Ammon's horn (tissue), 1 donor: ENCODE results near the gene SVIL.
"Not testable (repeated sequence)": the region's sequence is repeated elsewhere in the genome, so short reads cannot be mapped to it uniquely, and the experiment has no call there.

ENCODE experiments used
- DNase-seq: peaks from one replicate; pipeline ENCODE4 v3.0.0-alpha.2; 2016; ENCODE audit warnings: low spot score

Gene SVIL

DNA sequence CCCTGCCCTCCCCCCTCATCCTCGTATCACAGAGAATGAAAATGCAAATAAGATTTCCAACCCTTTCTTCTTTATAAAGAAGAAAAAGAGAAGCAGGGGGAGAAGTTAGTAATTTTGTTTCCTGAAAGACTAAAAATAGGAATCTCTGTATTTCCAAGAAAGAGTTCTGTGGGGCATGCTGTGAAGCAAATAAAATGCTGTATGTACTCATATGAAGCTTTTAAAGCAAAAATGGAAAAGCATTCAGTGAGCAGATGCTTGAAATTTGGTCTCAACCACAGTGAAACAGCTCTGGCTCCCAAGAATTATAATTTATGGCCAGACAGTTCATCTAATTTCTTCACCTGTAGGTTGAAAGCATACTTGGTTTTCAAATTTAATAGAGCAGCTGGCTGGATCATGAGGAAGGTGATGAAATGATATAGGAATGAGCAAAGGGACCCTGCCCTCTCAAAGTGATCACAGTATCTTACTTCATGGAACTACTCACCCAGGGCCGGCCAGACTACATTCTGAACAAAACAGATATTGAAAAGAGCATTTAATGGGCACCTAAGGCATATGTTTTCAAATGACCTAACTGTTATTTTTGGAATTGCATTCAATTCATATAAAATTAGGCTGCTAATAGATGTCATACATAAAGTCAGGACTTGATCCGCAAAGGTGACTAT, 31.4 kb downstream of the SVIL start:
- no peak for DNase-seq

DNA sequence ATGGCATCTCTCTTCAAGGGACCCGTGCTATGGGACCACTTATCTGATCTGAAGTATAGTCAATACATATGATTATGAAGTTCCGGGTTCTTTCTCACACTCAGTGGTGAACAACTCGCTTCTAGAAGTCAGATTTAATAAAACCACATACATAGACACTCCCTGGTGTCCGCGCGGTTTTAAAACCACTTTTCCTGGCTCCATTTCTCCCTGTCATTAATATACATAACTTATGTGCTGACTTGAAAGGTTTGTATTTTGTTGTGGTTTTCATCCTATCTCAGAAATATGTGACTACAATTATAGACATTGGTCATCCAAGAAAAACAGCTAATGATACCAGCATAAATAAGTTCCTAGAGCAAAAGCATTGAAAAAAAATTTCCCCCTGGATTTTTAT, 34.0 kb downstream of the SVIL start:
- no peak for DNase-seq

DNA sequence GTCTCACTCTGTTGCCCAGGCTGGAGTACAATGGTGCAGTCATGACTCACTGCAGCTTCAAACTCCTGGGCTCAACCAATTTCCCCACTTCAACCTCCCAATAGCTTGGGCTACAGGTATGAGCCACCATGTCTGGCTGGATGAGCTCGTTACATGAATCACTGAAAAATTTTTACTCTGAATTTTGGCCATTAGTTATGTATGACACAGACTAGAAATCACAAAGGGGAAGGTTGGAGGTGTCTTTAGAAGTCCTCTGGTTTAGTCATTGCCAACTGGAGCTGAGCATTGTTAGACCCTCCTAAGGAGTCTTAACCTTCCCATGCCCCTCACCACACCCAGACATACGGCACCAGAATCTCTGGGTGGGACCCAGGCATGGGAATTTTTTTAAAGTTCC, 34.7 kb downstream of the SVIL start:
- DNase-seq, result no peak

DNA sequence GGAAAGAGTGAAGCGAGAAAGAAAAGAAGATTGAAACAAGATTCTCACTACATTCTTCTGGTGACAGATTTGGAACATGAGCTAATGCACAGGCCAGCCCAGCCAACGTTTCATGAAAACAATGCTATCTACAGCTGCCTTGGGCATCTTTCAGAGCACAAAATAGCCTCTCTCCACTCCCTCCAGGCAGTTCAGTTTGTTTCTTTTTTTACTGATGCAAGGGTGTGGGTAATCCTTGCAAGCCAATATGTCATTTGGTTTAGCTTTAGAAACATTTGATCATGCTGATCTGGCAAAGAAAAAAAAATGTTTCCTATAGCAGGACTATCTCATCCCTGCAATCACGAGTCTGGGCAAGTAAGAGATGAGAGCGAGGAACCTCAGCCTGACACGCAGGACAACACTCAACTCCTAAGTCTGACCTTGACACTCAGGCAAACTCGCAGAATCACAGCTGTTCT, 35.9 kb downstream of the SVIL start:
- no peak for DNase-seq

DNA sequence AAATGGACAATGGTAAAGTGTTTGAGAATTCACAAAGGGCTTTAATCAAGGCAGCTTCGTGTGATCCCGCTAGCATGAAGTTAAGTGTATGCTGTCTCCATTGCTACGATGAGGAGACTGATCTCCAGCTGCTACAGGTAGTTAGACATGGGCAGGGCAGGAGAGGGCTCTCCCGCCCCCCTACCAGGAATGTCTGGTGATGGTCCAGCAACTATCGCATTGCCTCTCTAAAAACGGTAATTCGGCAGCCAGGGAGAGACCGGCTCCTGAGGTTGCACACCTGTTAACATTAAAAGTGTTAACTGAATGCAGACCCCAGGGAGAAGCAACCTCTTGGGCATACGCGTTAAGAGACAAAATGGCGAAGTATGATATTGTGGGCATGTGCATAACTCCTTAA, 37.9 kb downstream of the SVIL start:
- no peak for DNase-seq

DNA sequence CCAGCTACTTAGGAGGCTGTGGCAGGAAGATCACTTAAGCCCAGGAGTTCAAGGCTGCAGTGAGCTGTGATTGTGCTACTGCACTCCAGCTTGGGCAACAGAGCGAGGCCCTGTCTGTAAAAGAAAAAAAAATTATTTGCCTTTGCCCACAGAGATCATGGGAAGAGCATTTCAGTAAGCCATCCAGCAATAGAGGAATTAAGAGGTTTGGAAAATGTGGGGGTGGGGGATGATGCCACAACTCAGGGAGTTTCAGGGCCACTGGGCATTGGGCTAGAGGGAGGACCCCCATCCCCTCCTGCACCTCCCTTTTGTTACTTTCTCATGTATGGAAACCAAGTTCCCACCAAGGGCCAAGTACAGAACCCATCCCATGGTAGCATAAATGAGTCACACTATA, 38.4 kb downstream of the SVIL start:
- no peak for DNase-seq

DNA sequence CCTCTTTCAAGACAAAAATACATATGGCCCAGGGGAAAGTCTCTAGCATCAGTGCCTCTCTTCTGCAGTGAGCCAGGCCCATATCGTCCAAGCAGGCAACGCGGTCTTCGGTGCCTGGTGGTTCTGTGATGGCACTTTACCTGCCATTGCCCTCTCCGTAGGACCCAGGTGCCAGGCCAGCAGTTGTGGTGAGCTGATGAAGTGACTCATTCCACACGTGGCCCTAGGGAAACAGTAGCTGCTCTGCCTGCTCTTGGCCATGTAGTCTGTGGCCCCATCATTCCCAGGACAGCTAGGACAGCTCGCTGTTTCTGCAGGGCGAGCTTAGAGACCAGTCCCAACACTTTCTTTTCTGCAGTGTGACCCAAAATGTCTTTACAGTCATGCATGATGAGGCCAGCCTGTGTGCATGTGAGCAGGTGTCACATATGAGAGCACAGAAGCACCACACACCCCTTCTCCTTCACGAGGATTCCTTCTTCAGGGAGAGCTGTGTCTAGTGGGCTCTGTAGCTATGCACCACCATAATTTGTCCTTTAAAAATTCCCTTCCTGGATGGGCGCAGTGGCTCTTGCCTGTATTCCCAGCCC, 39.0 kb downstream of the SVIL start:
- DNase-seq, result no peak

DNA sequence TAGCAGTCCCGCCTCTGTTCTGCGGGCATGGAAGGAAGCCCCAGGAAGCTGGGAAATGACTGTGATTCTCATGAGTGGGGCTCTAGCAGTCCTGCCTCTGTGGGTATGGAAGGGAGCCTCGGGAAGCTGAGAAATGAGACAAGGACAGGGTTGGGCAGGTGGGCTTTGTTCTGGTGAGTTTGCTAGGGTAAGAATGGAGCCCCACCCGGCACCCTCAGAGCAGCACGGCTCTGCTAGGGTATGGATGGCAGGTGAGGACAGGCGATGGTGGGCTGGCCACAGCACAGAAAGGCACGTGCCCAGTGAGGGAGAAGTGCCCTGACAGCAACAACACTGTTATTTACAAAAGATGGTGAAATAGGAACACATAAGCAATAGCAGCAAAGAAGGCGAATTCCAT, 39.6 kb downstream of the SVIL start:
- no peak for DNase-seq

DNA sequence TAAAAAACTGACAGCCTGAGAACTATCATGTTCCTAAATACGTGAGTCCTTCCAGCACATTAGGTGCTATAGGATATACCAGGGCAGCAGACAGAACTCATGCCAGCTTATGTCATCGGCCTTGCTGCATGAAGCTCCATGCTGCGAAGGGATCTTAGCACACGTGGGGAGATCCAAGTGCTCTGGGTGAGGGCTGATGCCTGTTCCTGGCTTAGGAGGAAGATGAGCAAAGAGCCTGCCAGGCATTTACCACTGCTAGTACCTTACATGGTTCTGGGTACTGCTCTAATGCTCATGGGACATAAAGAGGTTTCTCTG, 43.2 kb downstream of the SVIL start:
- DNase-seq, result no peak

DNA sequence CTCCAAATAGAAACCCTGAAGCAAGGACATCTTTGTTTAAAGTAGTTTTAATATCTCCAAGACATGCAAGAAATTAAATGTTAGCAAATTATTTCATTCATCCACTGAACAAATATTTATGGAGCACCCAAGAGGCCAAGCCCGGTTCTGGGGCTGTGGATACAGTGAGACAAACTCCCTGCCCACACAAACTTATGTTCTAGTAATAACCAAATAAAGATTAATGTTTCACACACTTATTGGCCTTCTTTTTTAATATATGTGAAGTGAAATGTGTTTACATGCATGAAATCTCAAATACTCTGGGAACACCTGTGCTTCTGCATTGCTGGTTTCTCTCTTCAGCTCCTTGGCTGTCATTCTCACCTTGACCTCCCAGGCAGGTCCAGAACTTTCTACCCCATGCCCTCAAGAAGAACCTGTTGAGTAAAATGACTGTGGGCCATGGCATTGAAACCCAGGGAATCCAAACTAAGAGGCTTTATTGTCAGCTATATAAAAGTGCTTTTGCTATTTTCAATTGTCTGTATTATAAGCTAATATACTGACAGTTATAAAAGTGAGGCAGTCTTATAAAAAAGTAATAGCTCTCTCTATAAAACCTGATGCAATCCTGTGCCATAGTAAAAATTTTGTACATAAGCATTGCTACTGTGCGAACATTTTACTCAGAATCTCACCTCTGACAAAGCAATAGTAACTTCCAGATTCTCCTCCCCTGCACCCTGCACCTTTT, 43.7 kb downstream of the SVIL start:
- no peak for DNase-seq

DNA sequence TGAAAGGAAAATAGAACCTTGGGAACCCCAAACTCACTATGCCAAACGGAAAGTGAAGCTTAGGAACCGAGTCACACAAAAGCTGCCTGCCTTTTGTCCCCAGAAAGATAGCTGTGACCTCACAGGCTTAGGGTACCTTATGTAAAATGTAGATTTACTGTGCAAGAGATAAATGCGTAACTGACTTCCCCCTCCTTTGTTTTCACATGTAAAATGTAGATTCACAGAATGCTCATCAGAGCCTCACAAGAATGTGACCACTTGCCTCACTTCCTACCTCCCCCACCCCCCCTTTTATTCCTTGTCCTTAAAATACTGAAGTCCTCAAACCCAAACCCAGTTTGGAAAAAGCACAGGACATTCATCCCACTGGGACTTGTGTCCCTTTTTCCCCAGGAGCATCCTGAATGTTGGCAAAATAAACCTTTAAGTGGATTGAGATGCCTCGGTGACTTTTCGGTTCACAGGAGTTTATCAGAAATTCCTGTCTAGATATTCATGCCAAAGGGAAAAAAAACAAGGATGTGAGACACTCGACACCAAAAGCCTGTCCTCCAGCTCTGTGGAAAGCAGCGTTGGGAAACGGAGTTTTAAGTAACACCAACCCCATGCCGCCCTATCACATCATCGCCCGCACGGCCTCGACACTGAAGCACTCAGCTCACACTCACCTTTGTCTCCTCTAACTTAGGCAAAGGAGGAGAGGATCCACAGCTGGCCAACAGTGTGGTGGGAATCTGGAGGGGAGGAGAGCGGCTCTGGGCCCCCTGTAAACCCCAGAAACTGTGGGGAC, 45.9 kb downstream of the SVIL start:
- no peak for DNase-seq

DNA sequence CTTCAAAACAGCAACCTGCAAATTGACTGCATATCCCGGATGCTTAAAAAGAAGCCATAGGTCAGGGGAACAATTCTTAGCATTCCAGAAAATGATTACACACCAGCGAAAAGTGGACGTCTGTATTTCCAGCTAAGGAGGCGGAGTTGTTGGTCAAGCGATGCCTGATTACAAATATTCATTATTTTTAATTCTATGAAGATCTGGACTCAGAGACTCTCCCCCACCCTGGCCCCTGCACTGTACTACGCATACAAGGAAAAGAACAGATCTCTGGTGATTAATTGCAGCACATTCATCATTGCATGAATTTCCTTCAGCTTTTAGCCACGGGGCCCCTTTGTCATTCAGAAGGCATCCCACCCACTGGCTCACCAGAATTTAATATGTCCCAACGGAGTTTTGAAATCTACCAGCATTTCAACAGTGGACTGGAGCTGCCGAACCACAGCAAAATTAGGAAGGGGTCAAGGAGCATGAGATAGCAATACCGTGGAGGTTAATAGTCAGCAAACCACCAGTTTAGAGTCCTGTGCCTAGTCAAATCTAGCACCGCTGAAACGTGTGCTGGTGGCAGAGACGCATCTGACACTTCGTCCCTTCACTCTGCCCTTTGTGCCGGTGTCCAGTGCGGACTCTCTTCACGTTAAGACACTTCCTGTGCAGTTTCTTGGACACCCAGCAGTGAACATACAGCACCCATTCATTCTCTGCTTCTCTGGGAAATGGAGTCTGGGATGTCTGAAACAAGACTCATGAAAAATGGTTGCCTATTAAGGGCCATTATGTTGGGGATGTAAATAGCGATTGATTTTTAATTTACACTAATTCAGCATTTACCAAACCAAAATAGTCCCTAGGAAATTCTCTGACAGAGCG, 46.8 kb downstream of the SVIL start:
- not testable (repeated sequence) for DNase-seq

DNA sequence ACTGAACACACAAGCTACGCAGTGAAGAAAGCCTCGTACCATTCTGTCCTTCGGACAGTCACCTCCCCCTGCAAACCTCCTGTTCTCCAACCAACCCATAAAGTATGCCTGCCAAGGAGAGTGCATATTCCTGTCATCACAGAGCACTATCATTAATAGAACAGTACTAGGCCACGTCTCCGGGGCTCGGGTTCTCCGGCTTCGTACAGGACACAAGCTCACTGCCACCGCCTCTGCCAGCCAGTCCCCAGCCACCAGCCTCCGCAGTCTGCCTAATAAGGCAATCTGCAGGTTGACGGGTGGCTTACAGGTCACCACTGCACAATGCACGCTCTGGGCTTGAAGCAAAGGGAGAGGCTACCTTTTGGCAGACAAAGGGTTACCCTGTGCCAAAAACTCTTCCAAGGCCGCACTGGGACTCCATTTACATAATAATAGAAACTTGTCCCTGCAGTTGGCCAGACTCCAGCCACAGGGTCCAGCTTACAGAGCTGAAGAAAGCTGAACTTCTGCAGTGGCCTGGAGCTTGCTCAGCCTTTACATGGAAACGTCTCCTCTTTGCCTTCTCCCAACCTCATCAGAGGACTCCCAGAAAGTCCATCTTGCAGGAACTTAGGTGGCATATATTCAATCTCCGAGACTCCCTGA, 47.5 kb downstream of the SVIL start:
- DNase-seq, result not testable (repeated sequence)

DNA sequence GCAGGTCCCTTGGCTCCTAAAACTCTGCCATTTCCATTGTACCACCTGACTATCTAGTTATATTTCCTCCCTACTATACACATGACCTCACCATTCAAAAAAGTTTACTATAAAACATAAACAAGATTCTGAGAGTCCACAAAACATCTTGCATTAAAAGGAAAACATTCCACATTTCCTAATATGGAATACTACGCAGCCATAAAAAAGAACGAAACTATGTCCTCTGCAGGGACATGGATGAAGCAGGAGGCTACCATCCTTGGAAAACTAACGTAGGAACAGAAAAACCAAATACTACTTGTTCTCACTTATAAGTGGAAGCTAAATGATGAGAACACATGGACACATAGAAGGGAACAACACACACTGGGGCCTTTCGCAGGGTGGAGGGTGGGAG, 48.3 kb downstream of the SVIL start:
- DNase-seq, result no peak

DNA sequence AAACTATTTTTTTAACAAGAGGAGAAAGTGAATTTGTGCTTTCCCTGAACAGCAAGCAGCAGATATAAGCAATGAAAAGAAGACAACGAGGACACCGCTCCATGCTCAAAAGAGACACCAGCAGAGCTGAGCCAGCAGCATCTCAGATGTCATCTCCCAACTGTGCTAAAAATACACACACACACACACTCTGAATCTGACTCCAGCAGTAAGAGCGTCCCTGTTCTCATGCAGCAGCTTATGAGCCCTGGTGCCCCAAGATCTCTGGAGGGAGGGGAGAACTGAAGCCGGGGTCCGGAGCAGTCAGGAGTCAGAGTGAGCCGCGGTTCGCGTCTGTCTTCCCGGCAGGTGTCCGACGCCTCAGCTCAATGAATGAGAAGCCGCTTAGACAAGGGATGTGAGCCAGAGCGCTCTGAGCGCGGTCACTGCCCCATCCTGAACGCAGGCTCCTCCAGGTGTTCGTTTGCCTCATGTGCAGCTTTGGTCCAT, 49.2 kb downstream of the SVIL start:
- DNase-seq, result peak; percentile 27

DNA sequence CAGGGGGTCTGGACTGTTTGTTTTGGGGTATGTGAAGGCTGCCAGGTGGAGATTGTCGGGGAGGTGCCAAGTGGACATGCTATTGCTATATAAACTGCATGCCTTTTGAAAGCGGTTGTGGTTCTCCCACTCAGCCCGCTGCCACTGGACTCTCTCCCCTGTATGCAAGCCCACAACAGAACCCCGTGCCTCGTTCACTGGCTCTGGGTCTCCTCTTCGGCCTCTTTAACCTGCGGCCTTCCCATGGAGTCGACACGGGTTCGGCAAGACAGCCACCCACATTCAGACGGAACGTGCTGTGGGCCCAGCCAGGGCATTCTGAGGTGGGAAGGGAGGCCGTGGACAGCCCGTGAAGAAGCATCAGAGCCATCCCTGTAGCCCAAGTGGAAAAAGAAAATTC, 50.3 kb downstream of the SVIL start:
- no peak for DNase-seq

DNA sequence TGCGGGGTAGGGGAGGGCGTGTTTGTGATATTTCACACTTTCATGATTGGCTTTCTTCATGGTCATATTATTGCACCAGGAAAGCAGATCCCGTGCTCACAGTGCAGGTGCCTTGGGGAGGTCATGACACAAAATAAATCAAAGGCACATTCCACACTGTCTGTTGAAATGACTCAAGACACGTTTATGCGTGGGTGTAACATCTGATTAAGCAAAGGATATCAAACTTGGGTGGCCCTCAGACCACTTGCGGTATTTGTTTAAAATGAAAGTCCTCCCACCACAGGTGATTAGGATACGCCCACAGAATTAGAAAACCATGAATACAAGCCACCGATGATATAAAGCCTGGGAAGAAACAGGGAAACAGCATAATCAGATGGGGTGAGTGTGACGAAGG, 51.1 kb downstream of the SVIL start:
- no peak for DNase-seq

DNA sequence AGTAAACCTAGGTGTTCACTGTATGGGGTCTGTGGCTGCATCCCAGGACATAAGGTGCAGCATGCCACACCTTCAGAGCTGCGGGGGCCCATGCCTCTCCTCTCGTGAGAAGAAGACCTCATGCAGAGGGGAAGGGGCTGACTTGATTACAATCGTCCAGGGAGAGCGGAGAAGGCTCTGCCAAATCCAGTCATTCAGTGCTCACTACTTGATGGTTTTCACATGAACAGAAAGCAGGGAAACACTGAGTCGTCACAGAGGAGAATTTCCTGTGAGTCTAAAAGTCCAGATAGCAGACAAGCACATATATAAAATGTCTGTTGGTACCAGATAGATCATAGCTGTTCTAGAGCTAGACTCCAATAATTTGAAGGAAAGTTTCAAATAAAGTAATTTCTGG, 52.0 kb downstream of the SVIL start:
- DNase-seq, result not testable (repeated sequence)

DNA sequence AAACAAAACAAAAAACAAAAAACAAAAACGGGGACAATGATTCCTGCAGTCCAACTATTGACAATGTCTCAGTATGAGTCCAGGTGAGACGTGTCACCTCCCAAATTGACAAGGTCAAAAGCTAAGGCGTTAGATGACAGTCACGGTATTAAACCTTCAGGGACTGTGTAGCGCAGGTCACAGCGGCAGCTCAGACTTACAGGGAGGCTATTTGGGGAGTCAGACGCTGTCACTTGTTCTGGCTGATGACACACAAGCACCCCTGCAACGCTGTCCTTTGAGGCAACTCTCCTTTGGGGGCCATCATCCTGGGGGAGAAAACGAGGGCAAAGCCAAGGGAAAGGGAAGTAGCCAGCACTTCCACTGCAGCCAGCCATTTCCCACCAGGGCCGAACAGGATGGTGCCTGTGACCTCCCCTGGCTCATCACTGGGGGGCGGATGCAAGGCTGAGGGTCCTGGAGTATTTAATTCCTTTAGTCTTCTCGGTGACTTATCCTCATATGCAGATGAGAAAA, 55.3 kb downstream of the SVIL start:
- no peak for DNase-seq

DNA sequence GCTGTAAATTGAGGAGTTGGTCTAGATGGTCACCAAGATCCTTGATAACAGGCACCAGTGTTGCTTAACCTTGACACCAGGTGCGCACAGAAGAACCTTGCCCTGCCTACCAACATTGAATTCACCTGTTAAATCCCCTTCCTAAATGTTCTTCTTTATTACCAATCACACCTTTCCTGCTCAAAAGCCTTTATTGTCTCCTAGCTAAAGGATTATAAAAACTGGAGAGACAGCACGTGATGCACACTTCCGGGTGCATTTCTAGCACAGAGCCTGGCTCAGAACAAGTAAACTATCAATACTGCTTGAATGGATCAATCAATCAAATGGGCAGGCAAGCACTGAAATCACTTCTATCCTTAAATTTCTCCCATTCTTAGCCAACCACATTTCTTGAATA, 56.3 kb downstream of the SVIL start:
- no peak for DNase-seq

DNA sequence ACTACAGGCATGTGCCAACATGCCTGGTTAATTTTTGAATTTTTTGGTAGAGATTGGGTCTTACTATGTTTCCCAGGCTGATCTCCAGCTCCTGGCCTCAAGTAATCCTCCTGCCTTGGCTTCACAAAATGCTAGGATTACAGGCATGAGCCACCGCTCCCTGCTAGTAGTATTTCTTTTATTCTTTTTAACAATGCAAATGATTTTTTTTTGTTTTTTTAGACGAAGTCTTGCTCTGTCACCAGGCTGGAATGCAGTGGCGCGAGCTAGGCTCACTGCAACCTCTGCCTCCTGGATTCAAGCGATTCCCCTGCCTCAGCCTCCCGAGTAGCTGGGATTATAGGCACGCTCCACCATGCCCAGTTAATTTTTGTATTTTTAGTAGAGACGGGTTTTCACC, 58.1 kb downstream of the SVIL start:
- no peak for DNase-seq
